HCT116 (cell line): Measurements from ENCODE around the gene LCNL1. TPM values are rescaled to one million over a fixed set of nuclear protein-coding genes. Genes with fewer than 3 reads are reported as not detected.

Source experiments
- ATAC-seq: fragments of 200-7000 bp; cut with Tn5 transposase; 2 replicates; pipeline ENCODE4 v1.9.1; 2020; ENCODE audit warnings: mild to moderate bottlenecking, moderate library complexity
- BruUV-seq: library from RNA; stranded (reverse); fragments of 400-500 nt; replicated peaks from 2 replicates; lab custom pipeline; 2021; lab: Mats Ljungman, UMichigan
- CTCF ChIA-PET: fragments of 300-600 bp; sonication (Branson Sonifier 250); formaldehyde crosslinking; loops from one replicate; lab custom pipeline; 2021; ENCODE audit warnings: antibody characterized with exemption; lab: Charles Lee
- POLR2A ChIA-PET: fragments of 300-600, 350-600 bp; sonication (Branson Sonifier 250); formaldehyde crosslinking; loops from one replicate; lab custom pipeline; 2021; ENCODE audit warnings: antibody characterized with exemption; lab: Charles Lee
- RAD21 ChIA-PET, 2 experiments: fragments of 300-600 bp; sonication (Branson Sonifier 250); formaldehyde crosslinking; loops; one replicate each; lab custom pipeline; 2023; ENCODE audit warnings: low total read pairs in 2 of 2; ENCODE audit not compliant: uncharacterized antibody in 2 of 2, unreplicated experiment in 2 of 2, low non-redundant PET in 1 of 2; lab: Charles Lee
- DNase-seq: peaks from one replicate; pipeline ENCODE4 v3.0.0-alpha.2; 2010; ENCODE audit warnings: low read depth, low spot score
- H2AFZ ChIP-seq: fragments of 200-600 bp; shearing (Covaris generic), sonication (generic); 2 replicates; pipeline ENCODE4 v1.6.1; 2017; ENCODE audit warnings: low read depth, mixed run types, mixed read lengths, antibody characterized with exemption, low read length; ENCODE audit not compliant: poor library complexity, severe bottlenecking
- H3K27ac ChIP-seq: 2 replicates; pipeline ENCODE4 v1.5.1; 2012; ENCODE audit warnings: low read depth, low read length
- H3K27me3 ChIP-seq: fragments of 200-600 bp; sonication (generic); 2 replicates; pipeline ENCODE4 v1.6.1; 2016; ENCODE audit warnings: mixed run types, low read length, mixed read lengths; ENCODE audit not compliant: insufficient read depth
- H3K36me3 ChIP-seq, 2 experiments: fragments of 200-500 bp in 1 of 2; fragments of 200-600 bp in 1 of 2; sonication (Bioruptor generic) in 1 of 2; sonication (generic) in 1 of 2; 2 replicates each; pipeline versions ENCODE4 v1.5.1 to v1.6.1; 2014 to 2016; ENCODE audit warnings: low read length in 2 of 2, inconsistent platforms in 1 of 2, mixed read lengths in 1 of 2, mixed run types in 1 of 2; ENCODE audit not compliant: insufficient read depth in 2 of 2, control insufficient read depth in 1 of 2
- H3K4me1 ChIP-seq, 2 experiments: fragments of 200-600 bp in 1 of 2; sonication (generic) in 1 of 2; 2 replicates each; pipeline versions ENCODE4 v1.5.1 to v1.6.1; 2012 to 2017; ENCODE audit warnings: low read length in 2 of 2, inconsistent platforms in 1 of 2, mild to moderate bottlenecking in 1 of 2, mixed read lengths in 1 of 2, mixed run types in 1 of 2, moderate library complexity in 1 of 2; ENCODE audit not compliant: insufficient read depth in 2 of 2, control insufficient read depth in 1 of 2
- H3K4me2 ChIP-seq: fragments of 200-600 bp; sonication (generic); 2 replicates; pipeline ENCODE4 v1.6.1; 2017; ENCODE audit warnings: mixed run types, low read length, mixed read lengths
- H3K4me3 ChIP-seq, 2 experiments: fragments of 200-600 bp in 1 of 2; sonication (generic) in 1 of 2; replicated peaks in 1 of 2; 2 replicates each; pipeline ENCODE4 v1.5.1; 2011 to 2016; ENCODE audit warnings: low read length in 2 of 2, control low read depth in 1 of 2, low read depth in 1 of 2, mild to moderate bottlenecking in 1 of 2, mixed read lengths in 1 of 2, mixed run types in 1 of 2
- H3K79me2 ChIP-seq: fragments of 200-600 bp; sonication (generic); 2 replicates; pipeline ENCODE4 v1.6.1; 2017; ENCODE audit warnings: mild to moderate bottlenecking, mixed run types, low read length, moderate library complexity, mixed read lengths; ENCODE audit not compliant: insufficient read depth
- H3K9ac ChIP-seq: fragments of 200-600 bp; sonication (generic); 2 replicates; pipeline ENCODE4 v1.6.1; 2016; ENCODE audit warnings: low read length, mixed read lengths
- H3K9me2 ChIP-seq: fragments of 200-600 bp; sonication (generic), shearing (Covaris generic); 2 replicates; pipeline ENCODE4 v1.6.1; 2017; ENCODE audit warnings: mixed run types, mild to moderate bottlenecking, moderate library complexity; ENCODE audit not compliant: insufficient read depth
- H3K9me3 ChIP-seq, 2 experiments: fragments of 200-500 bp in 1 of 2; fragments of 200-600 bp in 1 of 2; sonication (Bioruptor generic) in 1 of 2; sonication (generic) in 1 of 2; 2 replicates each; pipeline ENCODE4 v1.6.1; 2014 to 2017; ENCODE audit warnings: low read length in 2 of 2, mixed read lengths in 2 of 2, inconsistent platforms in 1 of 2, low read depth in 1 of 2, mild to moderate bottlenecking in 1 of 2, mixed run types in 1 of 2, moderate library complexity in 1 of 2; ENCODE audit not compliant: control insufficient read depth in 1 of 2, insufficient read depth in 1 of 2
- H4K20me1 ChIP-seq: fragments of 200-600 bp; sonication (generic), shearing (Covaris generic); 2 replicates; pipeline ENCODE4 v1.6.1; 2017; ENCODE audit warnings: mixed run types, mild to moderate bottlenecking, moderate library complexity; ENCODE audit not compliant: insufficient read depth
- CBX3 ChIP-seq: IDR thresholded peaks from 2 replicates; pipeline ENCODE4 v1.6.1; 2012; ENCODE audit warnings: low read depth
- EGR1 ChIP-seq: IDR thresholded peaks from 2 replicates; pipeline ENCODE4 v1.6.1; 2012; ENCODE audit warnings: low read depth
- ELF1 ChIP-seq: IDR thresholded peaks from 2 replicates; pipeline ENCODE4 v1.6.1; 2012; ENCODE audit warnings: low read depth, borderline replicate concordance
- EZH2 ChIP-seq: fragments of 200-600 bp; sonication (generic); IDR thresholded peaks from 2 replicates; pipeline ENCODE4 v1.6.1; 2017; ENCODE audit warnings: antibody characterized with exemption, mixed run types
- EZH2phosphoT487 ChIP-seq: fragments of 200-600 bp; IDR thresholded peaks from 2 replicates; pipeline ENCODE4 v1.6.1; 2018; ENCODE audit warnings: antibody characterized with exemption, borderline replicate concordance
- FOSL1 ChIP-seq: IDR thresholded peaks from 2 replicates; pipeline ENCODE4 v1.6.1; 2012; ENCODE audit warnings: low read depth
- JUND ChIP-seq: IDR thresholded peaks from 2 replicates; pipeline ENCODE4 v1.6.1; 2012
- POLR2A ChIP-seq: IDR thresholded peaks from 2 replicates; pipeline ENCODE4 v1.7.0; 2011; ENCODE audit warnings: borderline replicate concordance; ENCODE audit not compliant: insufficient read depth, insufficient read length; ENCODE audit errors: extremely low read depth
- RAD21 ChIP-seq: IDR thresholded peaks from 2 replicates; pipeline ENCODE4 v1.6.1; 2012; ENCODE audit warnings: low read depth, mild to moderate bottlenecking
- REST ChIP-seq: IDR thresholded peaks from 2 replicates; pipeline ENCODE4 v1.6.1; 2012; ENCODE audit warnings: low read depth
- SP1 ChIP-seq: IDR thresholded peaks from 2 replicates; pipeline ENCODE4 v1.6.1; 2012; ENCODE audit warnings: low read depth
- SRF ChIP-seq: IDR thresholded peaks from 2 replicates; pipeline ENCODE4 v1.6.1; 2012; ENCODE audit warnings: low read depth
- TCF7L2 ChIP-seq: IDR thresholded peaks from 2 replicates; pipeline ENCODE4 v1.7.0; 2011; ENCODE audit warnings: borderline replicate concordance, inconsistent platforms; ENCODE audit not compliant: insufficient read depth, insufficient read length; ENCODE audit errors: extremely low read depth
- YY1 ChIP-seq: IDR thresholded peaks from 2 replicates; pipeline ENCODE4 v1.6.1; 2011; ENCODE audit warnings: low read length, low read depth, moderate library complexity, mild to moderate bottlenecking; ENCODE audit not compliant: insufficient replicate concordance; ENCODE audit errors: extremely low read depth
- ZFX ChIP-seq: fragments of 450-650 bp; IDR thresholded peaks from 2 replicates; pipeline ENCODE4 v1.6.1; 2017
- intact Hi-C: fragments of 100-400 bp; cut with micrococcal nuclease; formaldehyde crosslinking; loops from 2 replicates; pipeline ENCODE4 v1.10.0; 2022
- total RNA-seq: library from RNA; stranded (reverse); gene quantifications from one replicate; pipeline ENCODE4 v1.2.1, GENCODE V29; 2021; ENCODE audit not compliant: unreplicated experiment
- TF ChIP-seq, protein P1 (sequence below), 3 experiments: fragments of 200-600 bp in 1 of 3; sonication (generic) in 1 of 3; IDR thresholded peaks in 2 of 3; conservative IDR thresholded peaks in 1 of 3; 2 replicates each; pipeline ENCODE4 v1.5.1; 2012 to 2017; ENCODE audit warnings: low read depth in 2 of 3, low read length in 2 of 3, antibody characterized with exemption in 1 of 3, borderline replicate concordance in 1 of 3, control low read depth in 1 of 3, mild to moderate bottlenecking in 1 of 3, mixed read lengths in 1 of 3, mixed run types in 1 of 3, moderate library complexity in 1 of 3; ENCODE audit not compliant: insufficient read depth in 1 of 3

The LCNL1 gene
- total RNA-seq, 1 experiment from 2014 or later, result 0.44 TPM

DNA sequence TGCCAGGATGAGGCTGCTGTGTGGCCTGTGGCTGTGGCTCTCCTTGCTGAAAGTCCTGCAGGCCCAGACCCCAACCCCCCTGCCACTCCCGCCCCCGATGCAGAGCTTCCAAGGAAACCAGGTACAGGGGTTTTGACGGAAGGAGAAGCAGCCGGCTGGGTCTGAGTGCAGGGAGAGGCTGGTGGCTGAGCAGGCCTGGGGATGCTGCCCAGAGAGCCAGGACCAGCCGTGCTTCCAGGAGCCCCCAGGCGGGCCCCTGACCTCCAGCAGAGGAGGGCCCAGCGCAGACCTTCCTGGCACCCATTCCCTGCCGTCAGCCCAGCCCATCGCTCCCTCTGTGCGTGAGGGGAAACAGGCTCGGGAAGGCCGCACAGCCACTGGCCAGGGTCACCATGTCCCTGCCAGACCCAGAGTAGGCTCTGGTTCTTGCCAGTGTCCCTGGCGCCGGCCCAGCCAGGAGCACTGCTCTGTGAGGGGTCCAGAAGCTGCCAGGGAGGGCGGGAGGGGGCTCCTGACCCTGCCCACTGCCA is 30.4 kb upstream of the LCNL1 start:
- no peak overlapping the region for H3K4me2 ChIP-seq
- POLR2A ChIA-PET, result no interaction called here
- no peaks in the 10 kb centered on the region for H3K27me3 ChIP-seq
- RAD21 ChIA-PET, result no interaction called here
- no peak overlapping the region for H2AFZ ChIP-seq
- intact Hi-C loops, result no loop called here
- TF ChIP-seq TCF7L2, result no peak
- TF ChIP-seq YY1, result no peak
- TF ChIP-seq POLR2A, result no peak
- TF ChIP-seq RAD21, result no peak
- TF ChIP-seq EGR1, result no peak
- TF ChIP-seq JUND, result no peak
- TF ChIP-seq ZFX, result no peak
- no peak for TF ChIP-seq EZH2phosphoT487
- TF ChIP-seq FOSL1, result no peak
- no peak for TF ChIP-seq CBX3
- no peaks in the 10 kb centered on the region for H3K9me3 ChIP-seq
- no peaks in the 10 kb centered on the region for H3K36me3 ChIP-seq
- no TSS peak for BruUV-seq
- no peak for DNase-seq
- no peaks in the 10 kb centered on the region for H3K9me2 ChIP-seq
- no peak overlapping the region for H3K4me3 ChIP-seq
- H3K4me1 ChIP-seq, result peaks cover 20 to 37% of the 10 kb centered on the region in 2 experiments
- no peak for ATAC-seq
- no peak overlapping the region for H3K27ac ChIP-seq
- CTCF ChIA-PET, result no interaction called here
- no peaks in the 10 kb centered on the region for H4K20me1 ChIP-seq
- no peaks in the 10 kb centered on the region for H3K79me2 ChIP-seq
- no peak overlapping the region for H3K9ac ChIP-seq

DNA sequence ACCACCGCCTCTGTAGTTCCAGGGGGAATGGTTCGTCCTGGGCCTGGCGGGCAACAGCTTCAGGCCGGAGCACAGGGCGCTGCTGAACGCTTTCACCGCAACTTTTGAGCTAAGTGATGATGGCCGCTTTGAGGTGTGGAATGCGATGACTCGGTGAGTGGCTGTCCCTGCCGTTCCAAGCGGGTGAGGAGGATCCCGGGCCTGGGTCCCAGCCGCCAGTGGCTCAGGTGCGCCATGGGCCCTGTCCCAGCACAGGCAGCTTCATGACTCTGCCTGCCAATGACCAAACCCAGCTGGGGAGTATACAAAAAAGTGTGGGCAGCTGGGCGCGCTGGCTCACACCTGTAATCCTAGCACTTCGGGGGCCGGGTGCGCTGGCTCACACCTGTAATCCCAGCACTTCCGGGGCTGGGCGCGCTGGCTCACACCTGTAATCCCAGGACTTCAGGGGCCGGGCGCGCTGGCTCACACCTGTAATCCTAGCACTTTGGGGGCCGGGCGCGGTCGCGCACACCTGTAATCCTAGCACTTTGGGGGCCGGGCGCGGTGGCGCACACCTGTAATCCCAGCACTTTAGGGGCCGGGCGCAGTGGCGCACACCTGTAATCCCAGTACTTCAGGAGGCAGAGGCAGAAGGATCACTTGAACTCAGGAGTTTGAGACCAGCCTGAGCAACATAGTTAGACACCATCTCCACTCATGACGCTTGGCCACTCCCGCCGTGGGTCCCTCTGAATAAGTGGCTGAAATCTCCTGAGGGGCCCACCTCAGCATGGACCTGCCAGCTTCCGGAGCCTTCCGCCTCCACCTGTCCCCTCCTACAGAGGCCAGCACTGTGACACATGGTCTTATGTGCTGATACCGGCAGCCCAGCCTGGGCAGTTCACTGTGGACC is 29.7 kb upstream of the LCNL1 start:
- H3K9me2 ChIP-seq, result no peaks in the 10 kb centered on the region
- no peak overlapping the region for H2AFZ ChIP-seq
- no peak overlapping the region for H3K27ac ChIP-seq
- no peaks in the 10 kb centered on the region for H3K27me3 ChIP-seq
- intact Hi-C loops, result no loop called here
- H3K4me3 ChIP-seq, result no peak overlapping the region
- peaks cover 19 to 30% of the 10 kb centered on the region in 2 experiments for H3K4me1 ChIP-seq
- H3K9ac ChIP-seq, result no peak overlapping the region
- ATAC-seq (no peak), DNase-seq (no peak)
- no peaks in the 10 kb centered on the region for H3K79me2 ChIP-seq
- no peaks in the 10 kb centered on the region for H3K36me3 ChIP-seq
- ChIA-PET POLR2A (no interaction called here), CTCF (no interaction called here), RAD21 (no interaction called here)
- no TSS peak for BruUV-seq
- H3K9me3 ChIP-seq, result no peaks in the 10 kb centered on the region
- no peak overlapping the region for H3K4me2 ChIP-seq
- no peaks in the 10 kb centered on the region for H4K20me1 ChIP-seq
- no peak for TF ChIP-seq SP1
- no peak for TF ChIP-seq CBX3
- TF ChIP-seq REST, result no peak
- no peak for TF ChIP-seq EZH2
- TF ChIP-seq ELF1, result no peak
- TF ChIP-seq YY1, result no peak
- no peak for TF ChIP-seq SRF
- TF ChIP-seq, protein P1, sequence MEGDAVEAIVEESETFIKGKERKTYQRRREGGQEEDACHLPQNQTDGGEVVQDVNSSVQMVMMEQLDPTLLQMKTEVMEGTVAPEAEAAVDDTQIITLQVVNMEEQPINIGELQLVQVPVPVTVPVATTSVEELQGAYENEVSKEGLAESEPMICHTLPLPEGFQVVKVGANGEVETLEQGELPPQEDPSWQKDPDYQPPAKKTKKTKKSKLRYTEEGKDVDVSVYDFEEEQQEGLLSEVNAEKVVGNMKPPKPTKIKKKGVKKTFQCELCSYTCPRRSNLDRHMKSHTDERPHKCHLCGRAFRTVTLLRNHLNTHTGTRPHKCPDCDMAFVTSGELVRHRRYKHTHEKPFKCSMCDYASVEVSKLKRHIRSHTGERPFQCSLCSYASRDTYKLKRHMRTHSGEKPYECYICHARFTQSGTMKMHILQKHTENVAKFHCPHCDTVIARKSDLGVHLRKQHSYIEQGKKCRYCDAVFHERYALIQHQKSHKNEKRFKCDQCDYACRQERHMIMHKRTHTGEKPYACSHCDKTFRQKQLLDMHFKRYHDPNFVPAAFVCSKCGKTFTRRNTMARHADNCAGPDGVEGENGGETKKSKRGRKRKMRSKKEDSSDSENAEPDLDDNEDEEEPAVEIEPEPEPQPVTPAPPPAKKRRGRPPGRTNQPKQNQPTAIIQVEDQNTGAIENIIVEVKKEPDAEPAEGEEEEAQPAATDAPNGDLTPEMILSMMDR (IDR thresholded peaks at IDR 0.05 in 2 of 3, conservative IDR thresholded peaks at IDR 0.05 in 1 of 3; ENCODE audit: borderline replicate concordance in 1 of 3, insufficient read depth in 1 of 3, low read depth in 2 of 3, low read length in 2 of 3), result no peak
